H9 (cell line): ENCODE data around the gene CBX5. TPM values are rescaled to one million over a fixed set of nuclear protein-coding genes. Genes with fewer than 3 reads are reported as not detected.

Source experiments
- DNase-seq: peaks from one replicate; pipeline ENCODE4 v3.0.0-alpha.2; 2017
- H2AFZ ChIP-seq: one replicate; pipeline ENCODE4 v1.6.1; 2013; ENCODE audit warnings: mild to moderate bottlenecking, low read length, control low read depth, moderate library complexity
- H2AK5ac ChIP-seq: 2 replicates; pipeline ENCODE4 v1.6.1; 2013; ENCODE audit warnings: low read length, control low read depth, mixed read lengths; ENCODE audit not compliant: insufficient read length
- H2BK120ac ChIP-seq: one replicate; pipeline ENCODE4 v1.6.1; 2013; ENCODE audit warnings: low read depth, mild to moderate bottlenecking, low read length, control low read depth, inconsistent platforms; ENCODE audit not compliant: poor library complexity, severe bottlenecking
- H2BK12ac ChIP-seq: 2 replicates; pipeline ENCODE4 v1.6.1; 2013; ENCODE audit warnings: low read length, control low read depth, mixed read lengths, low read depth; ENCODE audit not compliant: insufficient read length
- H2BK15ac ChIP-seq: 2 replicates; pipeline ENCODE4 v1.6.1; 2013; ENCODE audit warnings: low read depth, low read length, control low read depth
- H2BK20ac ChIP-seq: one replicate; pipeline ENCODE4 v1.6.1; 2013; ENCODE audit warnings: low read depth, mild to moderate bottlenecking, low read length, control low read depth, inconsistent platforms; ENCODE audit not compliant: poor library complexity, severe bottlenecking
- H2BK5ac ChIP-seq: 2 replicates; pipeline ENCODE4 v1.6.1; 2013; ENCODE audit warnings: low read length, control low read depth, mixed read lengths; ENCODE audit not compliant: insufficient read length
- H3K14ac ChIP-seq: 2 replicates; pipeline ENCODE4 v1.6.1; 2013; ENCODE audit warnings: low read length, control low read depth; ENCODE audit not compliant: insufficient read depth
- H3K18ac ChIP-seq: 2 replicates; pipeline ENCODE4 v1.6.1; 2013; ENCODE audit warnings: low read depth, mild to moderate bottlenecking, mixed read lengths, low read length, control low read depth; ENCODE audit not compliant: insufficient read length
- H3K23ac ChIP-seq: 2 replicates; pipeline ENCODE4 v1.6.1; 2013; ENCODE audit warnings: low read length, control low read depth, mixed read lengths, low read depth; ENCODE audit not compliant: insufficient read length
- H3K23me2 ChIP-seq: 2 replicates; pipeline ENCODE4 v1.6.1; 2013; ENCODE audit warnings: low read depth, mild to moderate bottlenecking, mixed read lengths, low read length, control low read depth; ENCODE audit not compliant: insufficient read length, poor library complexity, severe bottlenecking
- H3K27ac ChIP-seq: 2 replicates; pipeline ENCODE4 v1.5.1; 2013; ENCODE audit warnings: low read length, control low read depth, mixed read lengths, low read depth; ENCODE audit not compliant: insufficient read length
- H3K27me3 ChIP-seq: 2 replicates; pipeline ENCODE4 v1.6.1; 2013; ENCODE audit warnings: low read length, control low read depth, inconsistent platforms; ENCODE audit not compliant: insufficient read depth
- H3K4ac ChIP-seq: 2 replicates; pipeline ENCODE4 v1.6.1; 2013; ENCODE audit warnings: low read depth, mild to moderate bottlenecking, control low read depth, inconsistent platforms, low read length, moderate library complexity
- H3K4me1 ChIP-seq: 2 replicates; pipeline ENCODE4 v1.6.1; 2013; ENCODE audit warnings: low read length, control low read depth, inconsistent platforms; ENCODE audit not compliant: insufficient read depth
- H3K4me2 ChIP-seq: 2 replicates; pipeline ENCODE4 v1.6.1; 2013; ENCODE audit warnings: low read length, control low read depth, mixed read lengths; ENCODE audit not compliant: insufficient read length, insufficient read depth
- H3K56ac ChIP-seq: 2 replicates; pipeline ENCODE4 v1.6.1; 2013; ENCODE audit warnings: low read depth, mild to moderate bottlenecking, mixed read lengths, low read length, control low read depth; ENCODE audit not compliant: insufficient read length
- H3K79me1 ChIP-seq: 2 replicates; pipeline ENCODE4 v1.6.1; 2013; ENCODE audit warnings: low read depth, mild to moderate bottlenecking, moderate library complexity, low read length, control low read depth, inconsistent platforms; ENCODE audit not compliant: insufficient read depth, poor library complexity, severe bottlenecking
- H3K79me2 ChIP-seq: 2 replicates; pipeline ENCODE4 v1.6.1; 2013; ENCODE audit warnings: low read length, control low read depth, inconsistent platforms; ENCODE audit not compliant: insufficient read depth
- H3K9ac ChIP-seq: 2 replicates; pipeline ENCODE4 v1.6.1; 2013; ENCODE audit warnings: low read length, control low read depth, mixed read lengths; ENCODE audit not compliant: insufficient read length; ENCODE audit errors: extremely low read depth
- H3K9me3 ChIP-seq: one replicate; pipeline ENCODE4 v1.6.1; 2013; ENCODE audit warnings: low read depth, low read length, inconsistent platforms; ENCODE audit not compliant: control insufficient read depth
- H3T11ph ChIP-seq: one replicate; pipeline ENCODE4 v1.6.1; 2013; ENCODE audit warnings: mild to moderate bottlenecking, low read length, control low read depth, inconsistent platforms
- H4K20me1 ChIP-seq: one replicate; pipeline ENCODE4 v1.6.1; 2013; ENCODE audit not compliant: control insufficient read depth, insufficient read length, insufficient read depth
- H4K5ac ChIP-seq: 2 replicates; pipeline ENCODE4 v1.6.1; 2013; ENCODE audit warnings: low read depth, mild to moderate bottlenecking, mixed read lengths, low read length, control low read depth; ENCODE audit not compliant: insufficient read length
- H4K8ac ChIP-seq: replicated peaks from 2 replicates; pipeline ENCODE4 v1.6.1; 2013; ENCODE audit warnings: low read length, control low read depth, mixed read lengths, low read depth; ENCODE audit not compliant: insufficient read length
- H4K91ac ChIP-seq: 2 replicates; pipeline ENCODE4 v1.6.1; 2013; ENCODE audit warnings: low read depth, mild to moderate bottlenecking, moderate library complexity, mixed read lengths, low read length, control low read depth; ENCODE audit not compliant: insufficient read length
- H3K27ac Mint-ChIP-seq, 3 experiments: 2 replicates in 2 of 3; 3 replicates in 1 of 3; pipeline ENCODE4 v1.8.0; 2020 to 2021; ENCODE audit warnings: mixed read lengths in 3 of 3, mild to moderate bottlenecking in 1 of 3, moderate library complexity in 1 of 3
- H3K27me3 Mint-ChIP-seq: 2 replicates; pipeline ENCODE4 v1.8.0; 2021; ENCODE audit warnings: low read depth, mild to moderate bottlenecking, moderate library complexity, mixed read lengths
- H3K36me3 Mint-ChIP-seq, 3 experiments: 2 replicates in 2 of 3; 3 replicates in 1 of 3; pipeline ENCODE4 v1.8.0; 2020 to 2021; ENCODE audit warnings: low read depth in 3 of 3, mixed read lengths in 3 of 3; ENCODE audit not compliant: insufficient read depth in 1 of 3
- H3K4me1 Mint-ChIP-seq, 2 experiments: 2 replicates each; pipeline ENCODE4 v1.8.0; 2020; ENCODE audit warnings: mixed read lengths in 2 of 2
- H3K4me3 Mint-ChIP-seq, 2 experiments: 2 replicates in 1 of 2; 3 replicates in 1 of 2; pipeline ENCODE4 v1.8.0; 2020 to 2021; ENCODE audit warnings: mild to moderate bottlenecking in 2 of 2, mixed read lengths in 2 of 2, moderate library complexity in 1 of 2
- H3K9me3 Mint-ChIP-seq, 2 experiments: 2 replicates in 1 of 2; 3 replicates in 1 of 2; pipeline ENCODE4 v1.8.0; 2020; ENCODE audit warnings: mild to moderate bottlenecking in 2 of 2, mixed read lengths in 2 of 2, moderate library complexity in 1 of 2
- CTCF ChIP-seq: fragments of 200-600 bp; sonication (generic); conservative IDR thresholded peaks from 3 replicates; pipeline ENCODE4 v1.8.0; 2021; ENCODE audit warnings: antibody characterized with exemption, mild to moderate bottlenecking
- WGBS: extraction: QIAGEN DNeasy Blood & Tissue Kit; methylation state at CpG from one replicate; pipeline ENCODE4 v1.1.7; 2013; ENCODE audit warnings: missing lambda C conversion rate, low lambda C conversion rate, mixed read lengths; ENCODE audit not compliant: insufficient read length; ENCODE audit errors: extremely low coverage; 5-methylcytosine and 5-hydroxymethylcytosine counted together
- total RNA-seq: library from RNA; stranded (reverse); gene quantifications from 2 replicates; pipeline ENCODE4 v1.2.1, GENCODE V29; 2021

The CBX5 gene
- total RNA-seq, 1 experiment from 2014 or later = 206 TPM

- no peak overlapping the region for H2AK5ac ChIP-seq
- no peak overlapping the region for H2AFZ ChIP-seq
- H4K91ac ChIP-seq = no peak overlapping the region
- peaks cover 100% of the 10 kb centered on the region for H3K27me3 Mint-ChIP-seq
- no peaks in the 10 kb centered on the region for H3K9me3 ChIP-seq
- no peaks in the 10 kb centered on the region for H3K23me2 ChIP-seq
- H3K23ac ChIP-seq = no peak overlapping the region
- no peak overlapping the region for H3T11ph ChIP-seq
- H3K18ac ChIP-seq = no peak overlapping the region
- no peaks in the 10 kb centered on the region for H3K79me1 ChIP-seq
- H2BK15ac ChIP-seq = no peak overlapping the region
- peaks cover 12% of the 10 kb centered on the region; the same call in 1 of the 2 replicates for H3K27me3 ChIP-seq
- no peak overlapping the region for H2BK5ac ChIP-seq
- no peak overlapping the region for H4K5ac ChIP-seq
- H3K9ac ChIP-seq = no peak overlapping the region
- no peak overlapping the region for H4K8ac ChIP-seq
- H3K27ac Mint-ChIP-seq = peak overlapping the region in 1 of 3 experiments; percentile 37; a peak in 1 of 7 replicates
- no peak overlapping the region for H2BK120ac ChIP-seq
- H3K4me1 Mint-ChIP-seq = peaks cover 7 to 23% of the 10 kb centered on the region in 2 experiments; a peak in 3 of 4 replicates
- no peaks in the 10 kb centered on the region for H4K20me1 ChIP-seq
- H2BK20ac ChIP-seq = no peak overlapping the region
- H3K27ac ChIP-seq = no peak overlapping the region
- no peak for TF ChIP-seq CTCF
- no CpG with 5 or more reads among the region's 5 CpGs for WGBS
- H3K4me1 ChIP-seq = 0 out of 2 replicates have a peak, but pooled peaks cover 2% of the 10 kb centered on the region
- no peak for DNase-seq
- no peak overlapping the region; a peak in 2 of 5 replicates for H3K4me3 Mint-ChIP-seq
- H3K56ac ChIP-seq = no peak overlapping the region
- H3K36me3 Mint-ChIP-seq = no peaks in the 10 kb centered on the region
- no peak overlapping the region for H2BK12ac ChIP-seq
- H3K4me2 ChIP-seq = no peak overlapping the region
- peaks cover 0 to 3% of the 10 kb centered on the region in 2 experiments; a peak in 2 of 5 replicates for H3K9me3 Mint-ChIP-seq
- H3K79me2 ChIP-seq = no peaks in the 10 kb centered on the region
- no peak overlapping the region for H3K14ac ChIP-seq
- no peak overlapping the region for H3K4ac ChIP-seq
Measured at GRCh38 chr12:54197010-54197409, 82.9 kb downstream of the CBX5 start.
